ENCODE data around the gene MAN1A2.
"Not testable (repeated sequence)": the region's sequence is repeated elsewhere in the genome, so short reads cannot be mapped to it uniquely, and the experiment has no call there.

Gene MAN1A2

GRCh38 chr1:117501281-117501680 is 134.0 kb downstream of the MAN1A2 start:
- no peak for DNase-seq

GRCh38 chr1:117511273-117511672 is 144.0 kb downstream of the MAN1A2 start:
- DNase-seq, result no peak

- DNase-seq, result peak; percentile 1
Observed at GRCh38 chr1:117512728-117513321, 145.6 kb downstream of the MAN1A2 start.

GRCh38 chr1:117523111-117523510 is 155.9 kb downstream of the MAN1A2 start:
- DNase-seq, result no peak

- DNase-seq, result no peak
Observed at GRCh38 chr1:117527074-117527473, 159.8 kb downstream of the MAN1A2 start.

GRCh38 chr1:117527566-117528102 is 160.4 kb downstream of the MAN1A2 start:
- DNase-seq, result no peak

- no peak for DNase-seq
Observed at GRCh38 chr1:117529683-117530082, 162.4 kb downstream of the MAN1A2 start.

- DNase-seq, result no peak
Observed at GRCh38 chr1:117531222-117531621, 164.0 kb downstream of the MAN1A2 start.

- peak; percentile 24 for DNase-seq
Observed at GRCh38 chr1:117534995-117535467, 167.8 kb downstream of the MAN1A2 start.

- DNase-seq, result no peak
Observed at GRCh38 chr1:117535821-117536220, 168.6 kb downstream of the MAN1A2 start.

- peak; percentile 8 for DNase-seq
Observed at GRCh38 chr1:117537291-117537920, 170.2 kb downstream of the MAN1A2 start.

- DNase-seq, result no peak
Observed at GRCh38 chr1:117540532-117540931, 173.3 kb downstream of the MAN1A2 start.

- no peak for DNase-seq
Observed at GRCh38 chr1:117541003-117541402, 173.8 kb downstream of the MAN1A2 start.

GRCh38 chr1:117541585-117541984 is 174.3 kb downstream of the MAN1A2 start:
- DNase-seq, result no peak

- DNase-seq, result no peak
Observed at GRCh38 chr1:117544509-117545109, 177.4 kb downstream of the MAN1A2 start.

- no peak for DNase-seq
Observed at GRCh38 chr1:117546467-117546866, 179.2 kb downstream of the MAN1A2 start.

- no peak for DNase-seq
Observed at GRCh38 chr1:117553471-117553870, 186.2 kb downstream of the MAN1A2 start.

GRCh38 chr1:117555806-117556205 is 188.6 kb downstream of the MAN1A2 start:
- no peak for DNase-seq

- DNase-seq, result no peak
Observed at GRCh38 chr1:117556341-117556740, 189.1 kb downstream of the MAN1A2 start.

- DNase-seq, result no peak
Observed at GRCh38 chr1:117556976-117557375, 189.7 kb downstream of the MAN1A2 start.

GRCh38 chr1:117558451-117558850 is 191.2 kb downstream of the MAN1A2 start:
- DNase-seq, result not testable (repeated sequence)

- no peak for DNase-seq
Observed at GRCh38 chr1:117559139-117559538, 191.9 kb downstream of the MAN1A2 start.

GRCh38 chr1:117559985-117560384 is 192.7 kb downstream of the MAN1A2 start:
- DNase-seq, result no peak

GRCh38 chr1:117561071-117561470 is 193.8 kb downstream of the MAN1A2 start:
- DNase-seq, result no peak

All from COR-L47 (cell line).